GM18520 (cell line): ENCODE results near the gene NFAM1.
A peak's percentile ranks its signal among the peaks of the same experiment; 100 is the strongest.

ENCODE experiments used
- ATAC-seq: cut with Tn5 transposase; IDR thresholded peaks from one replicate; pipeline ENCODE4 v1.9.1; 2021; ENCODE audit not compliant: unreplicated experiment

NFAM1 gene

GRCh38 chr22:42384506-42384905, 47.7 kb downstream of the NFAM1 start:
- no peak for ATAC-seq

- ATAC-seq = no peak
Observed at GRCh38 chr22:42383851-42384417, 48.3 kb downstream of the NFAM1 start.

- no peak for ATAC-seq
Observed at GRCh38 chr22:42383287-42383686, 48.9 kb downstream of the NFAM1 start.

- no peak for ATAC-seq
Observed at GRCh38 chr22:42380769-42381551, 51.2 kb downstream of the NFAM1 start.

DNA sequence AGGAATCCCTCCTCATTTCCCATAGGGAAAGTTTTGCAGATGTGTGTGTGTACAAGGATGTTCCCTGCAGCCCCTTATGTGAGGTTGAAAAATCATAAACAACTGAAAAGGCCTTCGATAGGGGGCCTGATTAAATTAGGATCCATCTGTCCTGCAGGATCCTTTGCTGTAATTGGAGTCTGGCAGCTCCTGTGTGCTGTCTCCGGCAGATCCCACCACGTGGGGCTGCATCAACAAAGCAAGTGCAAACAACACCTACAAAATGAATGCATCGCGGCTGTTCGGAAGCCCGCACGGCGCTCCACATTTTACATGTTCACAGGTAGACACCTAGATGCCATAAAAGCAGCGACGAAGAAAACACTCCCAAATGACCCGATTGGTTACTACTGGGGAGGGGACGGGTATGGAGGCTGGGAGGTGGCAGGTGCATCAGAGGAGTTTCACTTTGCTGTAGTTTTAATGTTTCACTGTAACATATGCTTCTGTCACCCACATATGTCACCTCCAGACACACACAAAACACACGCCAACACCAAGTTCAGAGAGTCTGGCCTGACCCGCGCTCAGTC, 52.2 kb downstream of the NFAM1 start:
- ATAC-seq = no peak

GRCh38 chr22:42376711-42377554, 55.3 kb downstream of the NFAM1 start:
- no peak for ATAC-seq

- ATAC-seq = no peak
Observed at GRCh38 chr22:42375982-42376381, 56.2 kb downstream of the NFAM1 start.

GRCh38 chr22:42372976-42373375, 59.2 kb downstream of the NFAM1 start:
- ATAC-seq = no peak

DNA sequence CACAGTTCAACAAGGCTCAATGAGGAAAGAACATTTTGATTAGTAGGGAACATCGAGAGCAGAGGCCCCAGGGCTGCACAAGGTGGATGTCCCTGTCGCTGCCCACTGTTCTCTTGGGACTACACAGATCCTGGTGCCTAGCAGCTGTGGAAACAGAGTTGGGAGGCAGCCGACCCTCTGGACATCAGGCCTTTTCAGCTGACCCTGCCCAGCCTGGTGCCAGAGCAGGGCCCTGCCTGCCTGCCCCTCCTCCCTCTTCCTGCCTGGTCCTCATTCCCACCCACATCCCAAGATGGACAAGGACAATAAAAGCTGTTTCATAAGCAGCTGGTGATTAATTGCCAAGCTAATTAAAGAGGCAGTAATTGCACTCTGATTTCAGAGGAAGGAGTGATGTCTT, 60.7 kb downstream of the NFAM1 start:
- ATAC-seq = no peak

DNA sequence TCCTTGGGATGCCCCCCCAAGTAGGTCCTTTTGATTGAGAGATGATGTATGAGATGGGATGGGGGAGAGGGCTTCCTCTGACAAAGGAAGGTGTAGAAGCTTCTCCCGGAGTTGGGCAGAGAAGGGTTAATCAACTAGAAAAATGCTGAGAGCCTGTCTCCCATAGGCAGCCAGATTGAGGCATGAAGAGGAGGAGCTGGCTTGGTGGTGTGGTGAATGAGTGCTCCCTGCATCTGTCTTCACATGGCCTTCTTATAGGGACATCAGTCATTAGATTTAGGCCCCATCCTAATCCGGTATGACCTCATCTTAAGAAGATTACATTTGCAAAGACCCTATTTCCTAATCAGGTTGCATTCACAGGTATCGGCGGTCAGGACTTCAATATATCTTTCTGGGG, 61.1 kb downstream of the NFAM1 start:
- ATAC-seq = no peak

DNA sequence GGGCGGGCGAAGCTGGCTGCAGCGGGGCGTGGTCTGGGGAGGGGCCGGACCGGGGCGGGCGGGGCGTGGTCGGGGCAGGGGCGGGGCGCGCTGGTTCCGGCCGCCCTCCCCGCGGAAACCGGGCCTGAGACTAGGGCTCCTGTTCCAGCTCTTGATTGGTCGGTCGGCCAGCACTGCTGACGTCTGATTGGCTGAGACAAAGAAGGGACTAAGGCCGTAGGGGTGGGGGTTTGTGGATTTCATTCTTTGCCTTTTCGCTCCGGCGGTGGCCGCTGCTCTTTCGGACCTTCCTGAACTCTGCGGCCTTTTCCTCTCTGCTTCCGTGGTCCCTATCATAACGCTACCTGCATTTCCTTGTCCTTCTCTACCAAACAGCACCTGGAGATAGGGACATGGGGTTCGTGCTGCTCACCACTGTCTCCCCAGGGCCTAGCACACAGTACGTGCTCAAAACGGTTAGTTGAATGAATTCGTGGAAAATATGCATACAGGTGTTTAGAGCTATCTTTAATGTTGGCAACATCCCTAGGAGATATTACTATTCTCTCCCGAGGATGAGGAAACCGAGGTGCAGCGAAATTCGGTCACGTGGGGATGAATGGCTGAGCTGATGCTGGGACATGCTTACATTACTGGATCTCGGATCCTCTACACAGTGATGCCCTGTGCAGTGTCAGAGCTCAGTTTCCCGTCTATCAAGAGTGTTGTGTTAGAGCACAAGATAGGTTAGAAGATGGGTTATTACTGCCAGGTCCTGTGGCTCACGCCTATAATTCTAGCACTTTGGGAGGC, 62.8 kb downstream of the NFAM1 start:
- ATAC-seq = peak; percentile 92

GRCh38 chr22:42368379-42369249, 63.6 kb downstream of the NFAM1 start:
- no peak for ATAC-seq

DNA sequence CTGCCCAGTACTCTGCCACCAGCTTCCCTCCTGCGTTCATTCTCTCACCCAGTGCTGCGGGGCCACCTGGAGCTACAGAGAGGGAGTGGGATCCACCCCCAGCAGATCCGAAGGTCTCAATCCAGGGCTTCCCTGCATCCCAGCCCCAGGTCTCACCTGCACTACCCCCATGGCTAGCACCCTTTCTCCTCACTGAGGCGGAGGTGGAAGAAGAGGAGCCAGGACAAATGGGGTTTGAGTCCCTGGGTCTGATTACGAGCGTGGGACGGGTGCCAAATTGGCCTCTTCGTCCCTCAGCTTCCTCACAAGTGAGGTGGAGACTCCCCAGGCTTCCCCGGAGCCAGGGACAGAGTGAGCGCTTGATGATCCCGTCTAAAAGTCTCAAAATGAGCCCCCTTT, 64.2 kb downstream of the NFAM1 start:
- no peak for ATAC-seq

DNA sequence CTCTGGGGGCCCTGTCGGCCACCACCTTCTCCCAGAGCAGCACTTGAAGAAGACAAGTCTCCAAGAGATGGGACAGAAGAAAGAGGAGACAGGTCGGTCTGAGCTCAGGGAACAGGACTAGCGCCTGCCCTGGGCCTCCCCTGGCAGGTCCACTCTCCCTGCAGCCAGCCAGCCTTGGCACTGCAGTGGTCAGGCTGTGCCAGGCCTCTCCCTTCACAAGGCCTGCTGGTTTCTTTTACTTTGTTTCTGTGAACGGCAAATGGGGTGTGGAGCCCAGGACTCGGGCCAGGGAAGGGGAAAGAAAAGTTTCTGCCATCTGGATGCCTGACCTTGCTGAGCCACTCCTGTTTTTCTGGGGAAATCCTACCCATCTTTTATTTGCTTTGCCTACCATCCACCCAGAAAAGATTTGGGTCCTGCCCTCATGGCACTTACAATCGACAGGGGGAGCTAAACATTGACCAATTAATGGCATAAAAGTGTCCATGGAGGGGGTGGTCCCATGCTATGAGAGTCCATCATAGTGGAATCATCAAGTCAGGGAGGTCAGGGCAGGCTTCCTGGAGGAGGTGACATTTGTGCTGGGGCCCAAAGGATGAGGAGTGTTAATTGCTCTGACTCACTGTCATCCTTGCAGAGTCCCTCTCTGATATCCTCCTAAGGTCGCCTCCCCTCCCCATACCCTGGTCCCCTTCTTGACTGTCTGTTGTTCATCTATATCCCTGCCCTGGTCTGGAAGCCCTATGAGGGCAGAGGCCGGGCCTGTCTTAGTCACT, 65.2 kb downstream of the NFAM1 start:
- no peak for ATAC-seq

DNA sequence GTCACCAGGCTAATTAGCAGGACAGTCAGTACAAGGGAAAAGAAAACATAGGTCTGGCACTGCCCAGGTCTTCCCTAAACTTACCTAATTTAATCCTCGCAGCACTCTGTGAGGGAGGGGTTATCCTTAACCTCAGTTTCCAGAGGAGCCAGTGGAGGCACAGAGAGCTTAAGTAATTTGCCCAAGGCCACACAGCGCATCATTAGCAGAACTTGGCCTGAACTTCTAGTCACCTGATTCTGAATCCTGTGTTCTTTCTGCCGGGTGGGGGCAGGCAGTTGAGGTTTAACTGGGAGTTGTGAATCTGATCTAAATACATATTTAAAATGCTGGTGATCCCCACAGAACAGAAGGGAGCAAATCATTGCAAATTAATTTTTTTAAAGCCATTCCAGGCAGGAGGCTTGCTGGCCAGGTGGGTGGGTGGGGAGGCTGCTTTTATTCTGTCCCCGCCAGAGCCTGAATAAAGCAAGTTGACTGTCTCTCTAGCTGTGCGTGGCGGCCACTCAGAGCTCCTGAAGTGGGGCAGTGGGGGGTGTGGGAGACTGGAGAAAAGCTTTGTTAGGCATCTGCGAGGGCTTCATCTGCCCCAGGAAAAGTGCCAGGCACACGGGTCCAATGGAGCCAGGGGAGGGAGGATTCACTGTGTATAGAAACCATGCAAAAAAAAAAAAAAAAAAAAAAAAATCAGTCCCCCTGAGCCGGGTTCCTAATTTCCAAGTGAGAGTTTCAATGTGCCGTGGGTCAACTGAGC, 66.1 kb downstream of the NFAM1 start:
- ATAC-seq = no peak

DNA sequence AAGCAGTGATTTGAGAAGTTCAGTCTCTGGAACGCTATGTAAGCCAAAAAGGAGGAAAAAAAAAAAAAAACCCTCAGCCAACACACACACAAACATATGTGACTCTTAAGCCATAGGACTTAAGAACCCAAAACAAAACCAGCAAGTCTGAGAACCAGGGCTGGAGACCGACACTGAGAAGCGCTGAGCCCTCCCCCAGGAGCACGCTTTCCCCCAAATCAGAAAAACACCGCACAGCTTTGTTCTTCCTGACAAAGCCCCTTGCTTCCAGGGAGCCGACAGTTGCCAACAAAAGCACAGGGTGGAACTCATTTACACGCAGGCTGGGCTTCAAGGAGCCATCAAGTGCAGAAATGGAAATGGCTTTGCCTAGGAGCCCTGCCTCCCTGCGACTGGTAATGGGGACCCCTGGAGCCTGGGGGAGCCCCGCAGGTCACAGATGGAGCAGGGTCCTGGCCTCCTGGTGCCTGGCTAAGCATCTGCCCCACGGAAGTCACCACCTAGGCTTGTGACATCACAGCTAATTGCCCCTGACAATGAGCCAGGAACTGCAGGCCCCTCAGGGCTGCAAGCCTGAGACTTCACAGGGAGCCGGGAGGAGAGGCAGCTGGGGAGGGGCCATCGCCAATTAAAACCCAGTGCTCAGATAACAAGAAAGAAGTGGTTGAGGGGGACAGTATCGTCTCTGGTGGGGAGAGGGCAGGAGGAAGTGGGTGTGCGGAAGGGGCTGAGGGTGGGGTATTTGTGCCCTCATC, 66.9 kb downstream of the NFAM1 start:
- no peak for ATAC-seq

GRCh38 chr22:42364604-42365110, 67.5 kb downstream of the NFAM1 start:
- no peak for ATAC-seq
